Suppressor macrophage treated with lipopolysaccharide for 4 hours (primary cell): ENCODE measurements around the gene NAV3.
"Not testable (repeated sequence)": the region's sequence is repeated elsewhere in the genome, so short reads cannot be mapped to it uniquely, and the experiment has no call there.

ENCODE experiments used
- DNase-seq: peaks from one replicate; pipeline ENCODE4 v3.0.0-alpha.2; 2020

NAV3 gene

DNA sequence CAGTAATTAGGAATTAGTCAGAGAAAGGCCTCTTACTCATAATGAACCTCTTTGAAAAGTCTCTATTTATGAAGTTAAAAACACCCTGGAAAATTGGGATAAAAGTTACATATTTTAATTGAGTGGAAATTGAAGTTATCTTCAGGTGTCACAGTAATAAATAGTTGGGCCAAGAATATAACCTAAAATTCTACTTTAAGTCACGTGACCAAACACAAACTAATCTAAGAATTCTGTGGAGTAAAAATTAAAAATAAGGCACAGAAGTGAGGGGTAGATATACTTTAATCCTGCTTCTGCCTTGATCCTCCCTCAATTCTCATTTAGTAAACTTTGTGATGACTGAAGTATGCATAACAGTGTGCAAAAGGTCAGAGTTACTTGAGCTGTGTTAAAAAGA is 226.4 kb downstream of the NAV3 start:
- no peak for DNase-seq

DNA sequence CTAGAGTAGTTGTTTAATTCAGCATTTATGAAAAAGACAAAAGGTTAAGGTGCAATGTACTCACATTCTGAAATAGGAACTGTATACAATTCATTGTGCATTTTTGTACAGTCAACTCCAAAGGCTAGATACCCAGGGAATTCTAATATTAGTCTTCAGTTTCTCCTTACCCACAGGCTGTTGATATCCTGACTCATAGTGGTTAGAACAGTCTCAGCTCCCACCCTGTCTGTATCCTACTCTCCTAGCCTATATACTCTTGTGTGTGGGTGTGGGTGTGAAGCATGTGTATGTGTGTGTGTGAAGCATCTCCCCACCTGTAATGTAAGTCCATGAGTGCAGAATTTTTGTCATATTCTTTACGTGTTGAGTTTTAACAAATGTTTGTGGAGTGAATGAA is 229.5 kb downstream of the NAV3 start:
- DNase-seq: no peak

DNA sequence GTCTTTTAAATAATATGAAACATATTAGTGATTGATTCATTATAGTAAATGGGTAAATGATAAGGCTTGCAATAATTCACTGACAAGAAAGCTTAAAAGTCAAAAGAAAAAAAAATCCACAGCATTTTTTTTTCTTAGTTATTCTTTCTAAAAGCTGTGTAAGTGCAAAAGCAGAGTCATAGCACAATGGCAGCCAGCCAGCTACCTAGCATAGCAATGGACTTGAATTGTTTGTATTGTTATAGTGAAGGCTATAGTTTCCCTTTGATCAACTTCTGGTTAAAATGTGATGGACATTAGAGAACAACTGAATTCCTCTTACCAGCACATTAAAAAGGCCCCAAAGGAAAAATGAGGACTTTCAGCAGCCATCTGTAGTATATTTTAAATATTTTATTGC is 232.1 kb downstream of the NAV3 start:
- DNase-seq: no peak

DNA sequence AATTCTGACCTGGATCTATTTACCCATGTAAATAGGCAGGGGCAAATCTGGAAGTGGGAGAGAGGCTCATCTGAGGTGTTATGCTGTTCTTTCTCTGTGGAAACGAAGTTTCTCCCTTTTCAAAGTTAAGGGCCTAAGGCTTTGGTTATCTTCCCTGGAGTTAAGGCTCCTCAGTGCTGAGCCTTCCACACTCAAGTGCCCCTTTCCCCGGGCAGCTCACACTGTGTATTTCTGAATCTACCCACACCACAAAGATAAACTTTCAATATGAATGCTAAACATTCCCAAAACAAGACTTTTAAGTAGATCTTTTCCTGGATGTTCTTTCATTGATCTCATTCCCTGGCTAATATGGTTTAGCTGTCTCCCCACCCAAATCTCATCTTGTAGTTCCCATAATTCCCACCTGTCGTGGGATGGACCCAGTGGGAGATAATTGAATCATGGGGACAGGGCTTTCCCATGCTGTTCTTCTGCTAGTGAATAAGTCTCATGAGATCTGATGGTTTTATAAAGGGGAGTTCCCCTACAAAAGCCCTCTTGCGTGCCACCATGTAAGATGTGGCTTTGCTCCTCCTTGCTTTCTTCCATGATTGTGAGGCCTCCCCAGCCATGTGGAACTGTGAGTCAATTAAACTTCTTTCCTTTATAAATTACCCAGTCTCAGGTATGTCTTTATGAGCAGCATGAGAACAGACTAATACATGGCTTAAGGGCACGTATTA is 251.1 kb downstream of the NAV3 start:
- DNase-seq: no peak

DNA sequence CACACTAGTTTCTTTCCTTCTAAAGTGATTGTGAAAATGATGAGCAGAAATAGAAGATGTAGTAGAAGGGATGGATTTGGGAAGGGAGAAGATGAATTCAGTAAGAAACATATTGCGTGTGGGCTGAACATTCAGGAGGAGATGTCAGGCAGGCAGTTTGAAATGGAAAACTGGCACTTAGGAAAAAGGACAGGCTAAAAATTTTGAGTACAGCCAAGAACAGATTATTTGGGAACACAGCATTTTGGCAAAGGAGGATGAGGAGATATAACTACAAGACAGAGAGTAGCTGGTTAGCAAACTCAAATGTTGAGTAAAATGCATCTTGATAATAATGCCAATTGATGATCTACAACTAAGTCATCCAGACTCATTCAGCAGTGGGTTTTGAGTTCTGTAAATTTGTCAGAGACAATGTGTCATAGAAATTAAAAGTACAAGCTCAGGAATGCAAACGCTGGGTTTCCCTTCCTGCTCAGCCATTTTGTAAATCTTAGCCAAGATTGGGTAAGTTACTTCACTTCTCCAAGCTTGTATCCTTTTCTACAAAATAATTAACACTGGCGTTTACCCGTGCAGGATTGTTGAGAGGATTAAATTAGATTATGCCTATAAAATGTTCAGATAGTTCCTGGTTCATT is 255.0 kb downstream of the NAV3 start:
- DNase-seq: peak; percentile 5

DNA sequence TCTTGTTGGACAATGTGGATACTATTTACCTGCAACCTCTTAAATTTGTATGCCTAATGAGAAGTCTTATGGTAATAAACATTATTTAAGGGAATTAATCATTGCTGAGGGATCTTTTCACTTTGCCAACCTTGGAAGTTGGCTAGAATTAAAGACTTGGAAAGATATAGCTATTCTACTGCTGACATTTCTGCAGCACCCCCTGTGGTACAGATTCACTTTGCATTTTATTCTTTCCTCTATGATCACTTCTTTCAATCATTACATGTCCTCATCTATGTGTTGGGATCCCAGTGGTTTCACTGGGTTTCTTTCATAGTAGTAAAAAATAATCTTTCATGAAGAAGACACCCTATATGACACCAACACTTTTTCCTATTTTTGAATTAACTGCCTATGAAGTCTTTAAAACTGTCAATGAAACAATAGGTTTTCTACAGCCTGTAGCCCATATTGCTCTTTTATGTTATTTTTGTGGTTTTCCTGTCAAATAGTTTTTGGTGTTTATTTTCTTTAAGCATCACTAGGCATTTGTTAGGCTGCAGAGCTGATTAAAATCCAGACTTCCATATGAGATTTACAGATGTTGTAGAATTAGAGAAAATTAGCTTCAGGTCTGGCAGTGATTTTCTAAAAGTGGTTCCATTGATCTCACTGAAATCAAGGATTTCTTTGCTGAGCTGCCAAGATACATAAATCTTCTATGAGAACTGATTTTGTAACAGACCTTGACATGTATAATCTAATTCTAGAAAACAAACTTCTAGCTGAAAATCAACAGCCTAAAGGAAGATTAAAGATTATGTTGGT is 256.1 kb downstream of the NAV3 start:
- no peak for DNase-seq

DNA sequence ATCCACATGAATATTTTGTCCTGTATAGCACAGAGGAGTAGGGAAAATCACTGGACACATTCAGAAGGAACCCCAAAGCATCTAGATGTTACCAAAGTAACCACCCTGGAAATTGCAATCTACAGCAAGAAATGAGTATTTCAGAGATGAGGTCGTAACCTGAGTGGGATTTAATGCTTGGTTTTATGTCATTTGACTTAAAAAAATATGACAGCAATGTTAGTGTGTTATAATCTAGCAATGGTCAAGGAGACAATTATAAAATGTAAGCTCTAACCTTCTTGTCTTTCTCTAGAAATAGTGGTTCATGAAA is 256.6 kb downstream of the NAV3 start:
- DNase-seq: no peak

DNA sequence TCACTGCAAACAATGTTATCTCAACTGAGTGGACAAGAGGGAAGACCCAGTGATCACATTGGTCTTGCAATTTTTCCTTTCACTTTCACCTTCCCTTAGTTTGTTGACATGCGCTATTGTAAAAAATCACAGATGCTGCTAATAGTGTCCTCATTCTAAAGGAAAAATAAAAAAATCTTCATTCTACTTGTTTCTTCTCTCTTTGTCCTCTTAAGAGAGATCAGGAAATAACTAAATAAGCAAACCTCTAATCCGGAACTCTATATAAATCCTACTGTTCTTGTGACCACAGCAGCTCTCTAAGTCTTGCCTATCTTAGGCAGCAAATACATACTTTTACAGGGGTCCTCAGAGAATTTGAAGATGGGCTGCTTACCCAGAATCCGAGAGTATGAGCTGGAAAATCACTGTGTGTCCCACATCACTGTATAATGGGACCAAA is 257.7 kb downstream of the NAV3 start:
- peak; percentile 3 for DNase-seq

DNA sequence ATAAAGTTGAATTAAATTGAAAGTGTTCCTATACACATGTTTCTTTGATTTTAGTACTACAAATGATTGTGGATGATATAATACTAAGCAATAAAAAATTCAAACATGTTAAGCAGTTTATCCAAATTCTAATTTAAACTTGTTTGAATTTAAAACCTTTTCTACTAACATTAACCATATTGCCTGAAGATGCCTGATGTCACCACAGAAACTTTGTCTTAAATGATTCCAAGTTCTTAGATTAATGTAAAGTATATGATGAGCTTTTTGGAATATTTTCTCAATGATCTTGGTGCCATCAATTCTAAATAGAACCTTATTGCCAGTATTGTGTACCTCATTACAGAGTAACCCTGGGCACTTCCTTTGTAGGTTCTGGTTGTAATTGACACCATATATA is 259.6 kb downstream of the NAV3 start:
- DNase-seq: no peak

DNA sequence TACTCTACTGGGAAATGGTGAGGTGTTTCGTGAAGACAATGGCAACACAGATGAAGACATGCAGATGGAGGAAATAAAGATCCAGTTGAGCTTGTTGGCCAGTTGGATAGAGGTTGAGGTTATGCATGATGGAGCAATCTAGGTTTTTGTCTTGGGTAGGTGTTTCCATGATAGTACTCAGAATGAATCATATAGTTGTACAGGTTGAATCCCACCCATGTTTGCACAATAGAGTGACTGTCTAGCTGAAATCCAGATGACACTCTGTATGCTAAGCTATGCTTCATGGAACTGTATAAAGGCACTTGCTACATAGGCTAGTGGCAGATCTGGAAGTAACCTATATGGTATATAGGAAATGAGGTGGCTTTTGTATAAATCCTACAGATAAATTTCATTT is 264.9 kb downstream of the NAV3 start:
- DNase-seq: no peak

DNA sequence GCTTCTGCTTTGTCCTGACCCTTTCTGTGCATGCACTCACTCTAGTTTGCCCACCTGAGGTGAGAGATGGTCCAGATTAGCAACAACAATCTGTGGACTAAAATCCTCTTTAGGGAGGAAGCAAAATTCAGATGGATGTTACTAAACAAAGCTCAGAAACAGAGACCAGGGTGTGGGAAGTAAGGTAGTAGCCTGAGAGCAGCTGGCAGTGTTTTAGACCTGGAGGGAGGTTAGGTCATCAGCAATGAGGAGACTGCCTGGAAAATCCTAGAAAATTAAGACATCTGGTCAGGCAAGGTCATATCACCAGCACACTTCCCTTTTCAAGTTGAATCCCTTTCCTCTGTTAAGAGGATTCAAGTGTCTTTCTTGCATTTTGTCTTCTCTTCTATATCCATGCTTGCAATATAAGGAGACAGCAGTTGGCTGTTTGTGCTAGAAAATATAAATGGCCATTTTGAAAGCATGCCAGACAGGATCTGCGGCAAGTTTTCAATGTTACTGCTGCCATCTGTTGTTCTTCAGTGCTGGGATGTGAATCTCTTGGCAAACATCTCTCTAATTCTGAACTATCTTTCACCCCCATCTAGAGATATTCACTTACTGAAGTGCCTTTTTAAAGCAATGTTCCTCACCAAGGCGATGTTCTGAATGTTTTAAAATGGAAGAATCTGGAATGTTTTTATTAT is 266.4 kb downstream of the NAV3 start:
- DNase-seq: no peak

DNA sequence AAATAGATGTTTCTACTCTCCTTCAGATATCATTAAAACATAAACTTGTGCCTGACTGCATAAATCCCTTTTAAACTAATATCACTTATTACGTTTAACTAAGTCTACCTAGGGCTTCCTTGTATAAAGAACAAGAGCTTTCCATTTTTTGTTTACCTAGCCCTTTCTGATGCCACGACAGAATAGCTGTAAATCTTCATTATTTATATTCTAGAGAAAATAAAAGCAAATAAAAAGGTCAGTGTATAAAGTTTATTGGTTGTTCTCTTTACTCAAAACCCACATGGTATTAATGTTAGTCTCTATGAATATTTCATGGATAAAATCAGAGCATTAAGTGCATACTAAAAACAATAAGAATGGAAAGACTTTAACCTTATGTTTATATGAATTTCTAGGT is 269.1 kb downstream of the NAV3 start:
- no peak for DNase-seq

DNA sequence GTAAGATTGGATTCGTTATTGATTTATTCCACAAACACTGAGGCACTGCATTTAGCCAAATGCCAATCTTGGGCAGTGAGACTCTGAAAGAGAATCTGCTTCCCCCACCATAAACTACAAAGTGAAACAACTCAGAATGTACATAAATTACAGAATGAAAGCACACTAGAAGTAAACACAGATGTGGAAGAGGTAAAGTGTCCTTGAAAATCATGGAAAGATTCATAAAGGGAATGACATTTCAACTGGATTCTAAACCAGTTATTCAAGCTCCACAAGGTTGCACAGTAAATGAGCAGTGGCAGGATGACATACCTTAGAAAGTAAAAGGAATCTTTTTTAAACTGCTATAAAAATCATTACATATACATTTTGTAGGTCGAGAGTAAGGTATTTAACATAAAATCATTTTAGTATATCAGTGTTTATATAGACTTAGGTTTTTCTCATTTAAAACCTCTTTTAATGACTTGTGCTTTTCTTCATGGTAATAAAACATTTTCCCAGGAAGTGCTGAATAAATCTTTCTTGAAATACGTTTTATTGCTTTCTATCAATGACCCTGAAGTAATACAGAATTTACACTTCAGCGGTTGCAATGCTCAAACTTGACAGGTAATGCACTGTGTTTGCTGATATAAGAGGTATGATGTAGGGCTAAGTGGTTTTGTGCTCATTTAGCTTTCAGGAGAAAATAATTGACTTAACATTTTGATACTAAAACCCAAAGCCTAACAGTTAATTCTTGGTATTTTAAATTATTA is 270.6 kb downstream of the NAV3 start:
- no peak for DNase-seq

DNA sequence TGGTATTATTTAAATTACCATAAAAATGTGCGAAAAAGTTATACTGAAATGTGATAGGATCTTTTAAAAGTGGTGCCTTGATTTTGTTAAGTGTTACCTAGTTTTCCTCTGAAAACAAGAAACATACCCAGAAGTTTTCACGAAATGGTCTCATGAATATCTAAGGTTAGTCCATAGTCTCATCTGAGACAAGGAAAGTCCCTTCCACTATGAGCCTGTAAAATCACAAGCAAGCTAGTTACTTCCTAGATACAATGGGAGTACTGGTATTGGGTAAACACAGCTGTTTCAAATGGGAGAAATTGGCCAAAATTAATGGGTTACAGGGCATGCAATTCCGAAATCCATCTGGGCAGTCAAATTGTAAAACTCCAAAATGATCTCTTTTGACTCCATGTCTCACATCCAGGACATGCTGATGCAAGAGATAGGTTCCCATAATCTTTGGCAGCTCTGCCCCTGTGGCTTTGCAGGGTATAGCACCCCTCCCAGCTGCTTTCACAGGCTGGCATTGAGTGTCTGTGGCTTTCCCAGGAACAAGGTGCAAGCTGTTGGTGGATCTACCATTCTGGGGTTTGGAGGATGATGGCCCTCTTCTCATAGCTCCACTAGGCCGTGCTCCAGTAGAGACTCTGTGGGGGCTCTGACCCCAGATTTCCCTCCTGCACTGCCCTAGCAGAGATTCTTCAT is 271.4 kb downstream of the NAV3 start:
- DNase-seq: no peak

DNA sequence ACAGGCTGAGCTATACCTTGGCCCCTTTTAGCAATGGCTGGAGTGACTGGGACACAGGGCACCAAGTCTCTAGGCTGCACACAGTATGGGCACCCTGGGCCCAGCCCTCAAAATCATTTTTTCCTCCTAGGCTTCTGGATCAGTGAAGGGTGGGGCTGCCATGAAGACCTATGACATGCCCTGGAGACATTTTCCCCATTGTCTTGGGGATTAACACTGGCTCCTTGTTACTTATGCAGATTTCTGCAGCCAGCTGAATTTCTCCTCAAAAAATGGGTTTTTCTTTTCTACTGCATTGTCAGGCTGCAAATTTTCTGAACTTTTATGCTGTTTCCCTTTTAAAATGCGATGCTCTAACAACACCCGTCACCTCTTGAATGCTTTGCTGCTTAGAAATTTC is 272.1 kb downstream of the NAV3 start:
- not testable (repeated sequence) for DNase-seq

DNA sequence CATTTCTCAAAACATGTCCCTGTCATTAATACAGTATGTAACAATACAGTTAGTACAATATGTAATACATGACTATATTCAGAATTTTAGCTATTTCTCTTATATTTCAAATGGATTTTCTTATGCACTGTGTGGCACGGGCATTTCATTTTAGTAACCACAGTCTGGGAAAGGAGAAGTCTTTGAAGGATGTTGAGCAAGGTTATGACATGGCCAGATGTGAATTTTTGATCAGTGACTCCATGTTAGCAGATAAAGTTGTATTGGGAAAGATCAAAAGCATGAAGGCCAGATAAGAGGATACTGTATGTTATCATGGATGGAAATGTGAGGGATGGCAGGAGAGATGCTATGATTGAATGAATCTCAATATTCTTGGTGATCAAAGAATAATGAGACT is 285.2 kb downstream of the NAV3 start:
- no peak for DNase-seq

DNA sequence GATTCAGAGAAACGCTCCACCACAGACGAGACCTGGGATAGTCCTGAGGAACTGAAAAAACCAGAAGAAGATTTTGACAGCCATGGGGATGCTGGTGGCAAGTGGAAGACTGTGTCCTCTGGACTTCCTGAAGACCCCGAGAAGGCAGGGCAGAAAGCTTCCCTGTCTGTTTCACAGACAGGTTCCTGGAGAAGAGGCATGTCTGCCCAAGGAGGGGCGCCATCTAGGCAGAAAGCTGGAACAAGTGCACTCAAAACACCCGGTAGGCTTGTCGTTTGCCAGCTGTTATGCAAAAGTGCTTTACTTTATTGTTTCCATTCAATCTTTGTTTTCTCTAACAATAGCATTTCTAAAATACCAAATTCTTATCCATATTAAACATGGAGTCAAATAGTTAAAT is 287.3 kb downstream of the NAV3 start:
- DNase-seq: no peak

DNA sequence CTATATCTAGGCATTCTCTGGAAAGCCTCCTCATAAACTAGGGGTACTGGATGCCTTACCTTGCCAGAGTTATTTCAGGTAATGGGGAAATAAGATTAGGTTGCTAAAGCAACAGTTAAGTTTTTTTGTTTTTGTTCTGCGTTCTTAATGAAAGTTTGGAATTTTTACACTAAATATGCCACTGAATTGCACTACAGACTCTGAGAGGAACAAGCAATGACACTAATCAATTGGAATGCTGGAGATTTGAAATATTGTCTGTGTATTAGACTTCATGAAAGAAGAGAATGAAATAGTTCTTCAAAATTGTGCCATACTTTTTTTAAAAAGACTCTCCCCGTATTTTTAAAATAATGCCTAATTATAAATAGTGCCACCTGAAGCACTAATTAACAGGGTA is 287.8 kb downstream of the NAV3 start:
- no peak for DNase-seq

DNA sequence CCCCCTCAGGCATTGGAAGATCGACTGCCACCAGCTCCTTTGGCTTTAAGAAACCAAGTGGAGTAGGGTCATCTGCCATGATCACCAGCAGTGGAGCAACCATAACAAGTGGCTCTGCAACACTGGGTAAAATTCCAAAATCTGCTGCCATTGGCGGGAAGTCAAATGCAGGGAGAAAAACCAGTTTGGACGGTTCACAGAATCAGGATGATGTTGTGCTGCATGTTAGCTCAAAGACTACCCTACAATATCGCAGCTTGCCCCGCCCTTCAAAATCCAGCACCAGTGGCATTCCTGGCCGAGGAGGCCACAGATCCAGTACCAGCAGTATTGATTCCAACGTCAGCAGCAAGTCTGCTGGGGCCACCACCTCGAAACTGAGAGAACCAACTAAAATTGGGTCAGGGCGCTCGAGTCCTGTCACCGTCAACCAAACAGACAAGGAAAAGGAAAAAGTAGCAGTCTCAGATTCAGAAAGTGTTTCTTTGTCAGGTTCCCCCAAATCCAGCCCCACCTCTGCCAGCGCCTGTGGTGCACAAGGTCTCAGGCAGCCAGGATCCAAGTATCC is 288.7 kb downstream of the NAV3 start:
- no peak for DNase-seq

DNA sequence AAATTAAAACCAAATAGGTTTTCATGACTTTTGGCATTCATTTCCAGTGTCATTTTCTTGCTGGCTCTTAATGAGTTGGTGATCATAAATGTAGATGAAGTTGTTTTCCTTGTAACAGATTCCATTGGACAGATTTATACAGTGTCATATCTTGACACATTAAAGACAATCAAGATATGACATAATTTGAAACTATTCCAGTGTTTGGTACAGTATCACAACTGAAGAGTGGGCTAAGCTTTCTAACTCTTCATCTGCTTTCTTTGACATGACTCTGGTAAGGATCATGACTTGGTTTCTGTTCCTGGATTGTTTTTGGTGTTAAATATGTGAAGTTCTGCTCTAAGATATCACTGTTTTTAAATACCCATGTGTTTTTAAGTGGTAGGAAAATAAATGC is 289.6 kb downstream of the NAV3 start:
- DNase-seq: no peak

DNA sequence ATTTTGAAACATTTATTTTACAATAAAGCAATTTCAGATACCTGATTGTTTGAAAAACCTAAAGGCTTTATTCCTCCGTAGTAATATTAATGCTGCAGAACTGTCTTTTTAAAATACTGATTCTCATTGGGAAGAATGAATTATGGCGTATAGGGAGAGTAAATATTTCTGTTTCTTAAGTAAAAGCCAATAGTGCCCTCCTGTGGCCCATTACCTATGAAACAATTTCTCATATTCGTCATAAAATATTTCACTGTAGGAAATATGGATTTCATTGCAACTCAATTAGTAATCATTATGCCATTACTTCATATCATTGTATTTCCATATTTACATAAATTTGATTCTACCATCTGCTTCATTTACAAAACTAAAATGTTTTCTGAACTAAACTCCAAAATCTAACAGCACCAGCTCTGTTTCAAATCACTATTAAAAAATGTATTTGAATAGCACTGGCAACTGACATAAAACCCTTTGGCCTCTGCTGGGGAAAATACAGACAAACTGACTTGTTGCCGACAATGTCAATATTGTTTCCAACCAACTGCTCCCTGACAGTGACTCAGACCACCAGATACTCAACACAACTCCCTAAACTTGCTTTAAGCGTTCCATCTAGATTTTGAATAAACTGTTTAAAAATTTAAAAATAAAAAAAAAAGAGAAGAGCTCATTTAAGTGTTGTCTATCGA is 290.3 kb downstream of the NAV3 start:
- DNase-seq: peak; percentile 43
